B cell (primary cell): ENCODE results near the gene MFSD6. TPM values are rescaled to one million over a fixed set of nuclear protein-coding genes. Genes with fewer than 3 reads are reported as not detected.
A peak's percentile ranks its signal among the peaks of the same experiment; 100 is the strongest.

Experiments
- ATAC-seq: fragments of 200-7000 bp; cut with Tn5 transposase; one replicate; pipeline ENCODE4 v1.10.0; 2021; ENCODE audit warnings: low read depth, mild to moderate bottlenecking, moderate number of reproducible peaks, moderate library complexity
- CTCF ChIA-PET: fragments of 350-600 bp; sonication (Branson Sonifier 250); formaldehyde crosslinking; loops from one replicate; lab custom pipeline; 2021; ENCODE audit warnings: antibody characterized with exemption, inconsistent platforms; lab: Charles Lee
- POLR2A ChIA-PET: fragments of 350-600 bp; sonication (Branson Sonifier 250); formaldehyde crosslinking; loops from one replicate; lab custom pipeline; 2021; ENCODE audit warnings: antibody characterized with exemption; lab: Charles Lee
- DNase-seq: peaks from one replicate; pipeline ENCODE4 v3.0.0; 2013
- H2AFZ ChIP-seq: 2 replicates; pipeline ENCODE4 v1.6.1; 2012; ENCODE audit warnings: mild to moderate bottlenecking, low read depth, low read length; ENCODE audit not compliant: insufficient read depth, poor library complexity, severe bottlenecking
- H3K27ac ChIP-seq, 2 donors: 1 replicate in 1 of 2; 2 replicates in 1 of 2; pipeline ENCODE4 v1.5.1; 2012 to 2013; ENCODE audit warnings: low read length in 2 of 2, mild to moderate bottlenecking in 2 of 2, moderate library complexity in 1 of 2
- H3K27me3 ChIP-seq, 4 experiments: fragments of 200-600 bp in 1 of 4; sonication (generic) in 1 of 4; replicated peaks in 1 of 4; 1 replicate in 2 of 4; 2 replicates in 2 of 4; pipeline versions ENCODE4 v1.6.1 to v1.7.0; 2013 to 2016; ENCODE audit warnings: low read length in 3 of 4, mild to moderate bottlenecking in 2 of 4, mixed read lengths in 1 of 4, moderate library complexity in 1 of 4; ENCODE audit not compliant: insufficient read depth in 4 of 4, control insufficient read depth in 3 of 4; ENCODE audit errors: control extremely low read depth in 1 of 4
- H3K36me3 ChIP-seq, 2 experiments: replicated peaks in 1 of 2; 1 replicate in 1 of 2; 2 replicates in 1 of 2; pipeline versions ENCODE4 v1.6.1 to v1.7.1; 2013; ENCODE audit warnings: low read length in 1 of 2; ENCODE audit not compliant: insufficient read depth in 2 of 2, control insufficient read depth in 1 of 2; ENCODE audit errors: control extremely low read depth in 1 of 2, extremely low read depth in 1 of 2
- H3K4me1 ChIP-seq, 2 donors: fragments of 200-600 bp in 1 of 2; sonication (generic) in 1 of 2; 1 replicate in 1 of 2; 2 replicates in 1 of 2; pipeline versions ENCODE4 v1.5.1 to v1.6.1; 2013 to 2017; ENCODE audit warnings: low read length in 2 of 2; ENCODE audit not compliant: control insufficient read depth in 2 of 2, insufficient read depth in 2 of 2
- H3K4me2 ChIP-seq: replicated peaks from 2 replicates; pipeline ENCODE3; 2012; ENCODE audit warnings: mild to moderate bottlenecking, low read depth, low read length; ENCODE audit not compliant: poor library complexity, severe bottlenecking
- H3K4me3 ChIP-seq, 5 experiments: fragments of 200-600 bp in 1 of 5; sonication (generic) in 1 of 5; 1 replicate in 3 of 5; 2 replicates in 2 of 5; pipeline versions ENCODE4 v1.5.1 to v1.7.0; 2011 to 2016; ENCODE audit warnings: low read length in 4 of 5, mild to moderate bottlenecking in 4 of 5, low read depth in 2 of 5, control low read depth in 1 of 5, moderate library complexity in 1 of 5; ENCODE audit not compliant: insufficient read depth in 1 of 5; ENCODE audit errors: control extremely low read depth in 1 of 5, extremely low read depth in 1 of 5
- H3K79me2 ChIP-seq: fragments of 200-600 bp; sonication (generic); one replicate; pipeline ENCODE4 v1.6.0; 2016; ENCODE audit warnings: low read length; ENCODE audit not compliant: control insufficient read depth, insufficient read depth
- H3K9ac ChIP-seq: fragments of 200-600 bp; sonication (generic); 2 replicates; pipeline ENCODE4 v1.6.1; 2017; ENCODE audit warnings: mild to moderate bottlenecking, low read length, moderate library complexity
- H3K9me3 ChIP-seq, 3 donors: one replicate each; pipeline versions ENCODE4 v1.6.1 to v1.7.1; 2013; ENCODE audit warnings: low read length in 2 of 3; ENCODE audit not compliant: control insufficient read depth in 2 of 3, insufficient read depth in 1 of 3; ENCODE audit errors: control extremely low read depth in 1 of 3
- H4K20me1 ChIP-seq: 2 replicates; pipeline ENCODE4 v1.6.0; 2012; ENCODE audit warnings: mild to moderate bottlenecking, low read length; ENCODE audit not compliant: insufficient read depth, control insufficient read depth, poor library complexity, severe bottlenecking
- H3K27ac Mint-ChIP-seq: one replicate; pipeline ENCODE4 v1.8.0; 2021; ENCODE audit warnings: mixed read lengths
- H3K27me3 Mint-ChIP-seq: one replicate; pipeline ENCODE4 v1.8.0; 2021; ENCODE audit warnings: mixed read lengths
- H3K4me1 Mint-ChIP-seq: one replicate; pipeline ENCODE4 v1.8.0; 2021; ENCODE audit warnings: mixed read lengths
- H3K4me3 Mint-ChIP-seq: one replicate; pipeline ENCODE4 v1.8.0; 2021; ENCODE audit warnings: mixed read lengths
- H3K9me3 Mint-ChIP-seq: one replicate; pipeline ENCODE4 v1.8.0; 2022; ENCODE audit warnings: mixed read lengths; ENCODE audit not compliant: insufficient read depth
- CTCF ChIP-seq: fragments of 200-600 bp; IDR thresholded peaks from one replicate; pipeline ENCODE4 v1.8.0; 2022; ENCODE audit warnings: antibody characterized with exemption, mild to moderate bottlenecking
- EZH2 ChIP-seq: IDR thresholded peaks from 2 replicates; pipeline ENCODE4 v1.6.1; 2012; ENCODE audit warnings: borderline replicate concordance, low read depth, mild to moderate bottlenecking, moderate library complexity, low read length; ENCODE audit not compliant: insufficient read depth, poor library complexity, severe bottlenecking
- WGBS: methylation state at CpG from one replicate; pipeline ENCODE4 v1.1.5; 2013; ENCODE audit warnings: missing lambda C conversion rate; ENCODE audit not compliant: insufficient coverage; 5-methylcytosine and 5-hydroxymethylcytosine counted together
- intact Hi-C: fragments of 100-400 bp; cut with micrococcal nuclease; formaldehyde crosslinking; loops from one replicate; pipeline ENCODE4 v1.10.0; 2022
- polyA plus RNA-seq: library from polyadenylated mRNA; depleted of rRNA; stranded (reverse); fragments of >200 nt; gene quantifications from 2 replicates; pipeline ENCODE4 v1.2.3, GENCODE V29; 2012
- total RNA-seq, 2 donors: library from RNA; stranded (reverse); fragments of 120-200 nt in 1 of 2; gene quantifications; 1 replicate in 1 of 2; 2 replicates in 1 of 2; pipeline versions ENCODE4 v1.2.3 to v1.2.4, GENCODE V29; 2013 to 2022

The MFSD6 gene
- total and polyA plus RNA-seq, 2 donors (not counting 1 experiment from before 2014, with no cell fraction given): 13.5 to 33.8 TPM

- Mint-ChIP-seq H3K4me3 (no peak overlapping the region), H3K27ac (peak overlapping the region; percentile 46), H3K27me3 (no peaks in the 10 kb centered on the region), H3K9me3 (no peaks in the 10 kb centered on the region), H3K4me1 (peaks cover 57% of the 10 kb centered on the region)
- TF ChIP-seq EZH2 (no peak), CTCF (no peak)
- CTCF ChIA-PET: no interaction called here
- no peaks in the 10 kb centered on the region for H4K20me1 ChIP-seq
- DNase-seq: no peak
- no peak overlapping the region for H3K9ac ChIP-seq
- intact Hi-C loops: no loop called here
- no peaks in the 10 kb centered on the region for H3K27me3 ChIP-seq
- no peak overlapping the region for H3K4me3 ChIP-seq
- no peak overlapping the region for H3K4me2 ChIP-seq
- 43% methylated on average over 3 of the region's 4 CpGs for WGBS
- POLR2A ChIA-PET: no interaction called here
- H3K79me2 ChIP-seq: peaks cover 83% of the 10 kb centered on the region
- H3K36me3 ChIP-seq: no peaks in the 10 kb centered on the region
- no peak overlapping the region for H2AFZ ChIP-seq
- no peak overlapping the region for H3K27ac ChIP-seq
- peaks cover 24 to 33% of the 10 kb centered on the region in 2 donors for H3K4me1 ChIP-seq
- H3K9me3 ChIP-seq: no peaks in the 10 kb centered on the region
- ATAC-seq: no peak
Measured at GRCh38 chr2:190413421-190413820, 5.3 kb downstream of the MFSD6 start.

- intact Hi-C loops: no loop called here
- Mint-ChIP-seq H3K4me3 (no peak overlapping the region), H3K9me3 (no peaks in the 10 kb centered on the region), H3K27me3 (no peaks in the 10 kb centered on the region), H3K4me1 (peaks cover 52% of the 10 kb centered on the region), H3K27ac (no peak overlapping the region)
- ChIA-PET POLR2A (no interaction called here), CTCF (interaction anchor here (0.6 kb wide), 1 partner anchor 1109 kb away, joined by 3 read pairs; no protein-coding TSS in a partner anchor)
- H3K79me2 ChIP-seq: peaks cover 80% of the 10 kb centered on the region
- peak overlapping the region; percentile 54 for H3K4me2 ChIP-seq
- H3K4me1 ChIP-seq: peaks cover 14 to 23% of the 10 kb centered on the region in 2 donors
- peak overlapping the region; percentile 39 for H3K9ac ChIP-seq
- H3K27ac ChIP-seq: peak overlapping the region; percentile 48 to 87
- H3K27me3 ChIP-seq: no peaks in the 10 kb centered on the region
- no peaks in the 10 kb centered on the region for H3K36me3 ChIP-seq
- peak overlapping the region; percentile 48 for H2AFZ ChIP-seq
- no peak for ATAC-seq
- 100% methylated on average over 2 of the region's 4 CpGs for WGBS
- TF ChIP-seq EZH2 (no peak), CTCF (no peak)
- no peak overlapping the region for H3K4me3 ChIP-seq
- H4K20me1 ChIP-seq: peaks cover 4% of the 10 kb centered on the region
- no peak for DNase-seq
- H3K9me3 ChIP-seq: no peaks in the 10 kb centered on the region
Measured at GRCh38 chr2:190415251-190415650, 7.1 kb downstream of the MFSD6 start.
